ENCODE results near the gene PID1. TPM values are rescaled to one million over a fixed set of nuclear protein-coding genes. Genes with fewer than 3 reads are reported as not detected.

PID1 gene
- total RNA-seq, 1 experiment from 2014 or later, result 2.6 TPM

GRCh38 chr2:228974169-228974568 lies 296.9 kb downstream of the PID1 start (continued):
- no peak for TF ChIP-seq FOXP1 (CRISPR knock-in tag; IDR thresholded peaks at IDR 0.05; ENCODE audit: borderline replicate concordance)
- no peak for TF ChIP-seq ZSCAN18 (CRISPR knock-in tag; IDR thresholded peaks at IDR 0.05)
